ENCODE data around the gene RALGAPA2.
A peak's percentile ranks its signal among the peaks of the same experiment; 100 is the strongest.

Gene RALGAPA2

GRCh38 chr20:20699917-20700316, 12.5 kb downstream of the RALGAPA2 start:
- TF ChIP-seq, protein P1, sequence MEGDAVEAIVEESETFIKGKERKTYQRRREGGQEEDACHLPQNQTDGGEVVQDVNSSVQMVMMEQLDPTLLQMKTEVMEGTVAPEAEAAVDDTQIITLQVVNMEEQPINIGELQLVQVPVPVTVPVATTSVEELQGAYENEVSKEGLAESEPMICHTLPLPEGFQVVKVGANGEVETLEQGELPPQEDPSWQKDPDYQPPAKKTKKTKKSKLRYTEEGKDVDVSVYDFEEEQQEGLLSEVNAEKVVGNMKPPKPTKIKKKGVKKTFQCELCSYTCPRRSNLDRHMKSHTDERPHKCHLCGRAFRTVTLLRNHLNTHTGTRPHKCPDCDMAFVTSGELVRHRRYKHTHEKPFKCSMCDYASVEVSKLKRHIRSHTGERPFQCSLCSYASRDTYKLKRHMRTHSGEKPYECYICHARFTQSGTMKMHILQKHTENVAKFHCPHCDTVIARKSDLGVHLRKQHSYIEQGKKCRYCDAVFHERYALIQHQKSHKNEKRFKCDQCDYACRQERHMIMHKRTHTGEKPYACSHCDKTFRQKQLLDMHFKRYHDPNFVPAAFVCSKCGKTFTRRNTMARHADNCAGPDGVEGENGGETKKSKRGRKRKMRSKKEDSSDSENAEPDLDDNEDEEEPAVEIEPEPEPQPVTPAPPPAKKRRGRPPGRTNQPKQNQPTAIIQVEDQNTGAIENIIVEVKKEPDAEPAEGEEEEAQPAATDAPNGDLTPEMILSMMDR (IDR thresholded peaks at IDR 0.05; ENCODE audit: low read depth, low read length) = no peak
- DNase-seq (ENCODE audit: low read depth in 2 of 2) = no peak
- no peak overlapping the region for H3K4me3 ChIP-seq (replicated peaks in 1 of 2; ENCODE audit: low read depth in 2 of 2, low read length in 2 of 2)

GRCh38 chr20:20699144-20699543, 13.3 kb downstream of the RALGAPA2 start:
- TF ChIP-seq, protein P1 (IDR thresholded peaks at IDR 0.05; ENCODE audit: low read depth, low read length) = no peak
- peak in 1 of 2 donors; percentile 49 for DNase-seq (ENCODE audit: low read depth in 2 of 2)
- no peak overlapping the region for H3K4me3 ChIP-seq (replicated peaks in 1 of 2; ENCODE audit: low read depth in 2 of 2, low read length in 2 of 2)

- TF ChIP-seq, protein P1 (IDR thresholded peaks at IDR 0.05; ENCODE audit: low read depth, low read length) = no peak
- no peak for DNase-seq (ENCODE audit: low read depth in 2 of 2)
- no peak overlapping the region for H3K4me3 ChIP-seq (replicated peaks in 1 of 2; ENCODE audit: low read depth in 2 of 2, low read length in 2 of 2)
Observed at GRCh38 chr20:20697325-20697845, 15.1 kb downstream of the RALGAPA2 start.

GRCh38 chr20:20695250-20695816, 17.1 kb downstream of the RALGAPA2 start:
- peak in 1 of 2 donors; percentile 8 for DNase-seq (ENCODE audit: low read depth in 2 of 2)
- TF ChIP-seq, protein P1 (IDR thresholded peaks at IDR 0.05; ENCODE audit: low read depth, low read length) = no peak
- no peak overlapping the region for H3K4me3 ChIP-seq (replicated peaks in 1 of 2; ENCODE audit: low read depth in 2 of 2, low read length in 2 of 2)

DNA sequence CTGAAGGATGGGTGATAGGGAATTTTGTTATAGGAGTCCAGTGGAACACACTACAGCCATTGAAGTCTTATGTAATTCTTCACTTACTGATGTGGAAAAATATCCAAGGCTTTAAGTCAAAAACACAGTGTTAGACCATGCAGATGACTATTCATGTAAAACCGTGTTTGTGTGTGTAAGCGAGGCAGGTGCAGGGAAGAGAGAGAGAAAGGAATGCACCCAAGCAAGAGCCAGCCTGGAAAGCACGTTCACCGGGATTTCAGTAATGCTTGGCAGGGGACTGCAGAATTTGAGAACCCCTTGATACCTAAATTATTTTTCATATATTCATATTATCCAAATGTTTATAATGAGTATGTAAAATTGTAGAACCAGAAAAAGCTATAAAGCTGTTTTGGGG, 17.9 kb downstream of the RALGAPA2 start:
- TF ChIP-seq, protein P1 (IDR thresholded peaks at IDR 0.05; ENCODE audit: low read depth, low read length) = no peak
- no peak for DNase-seq (ENCODE audit: low read depth in 2 of 2)
- H3K4me3 ChIP-seq (replicated peaks in 1 of 2; ENCODE audit: low read depth in 2 of 2, low read length in 2 of 2) = no peak overlapping the region

DNA sequence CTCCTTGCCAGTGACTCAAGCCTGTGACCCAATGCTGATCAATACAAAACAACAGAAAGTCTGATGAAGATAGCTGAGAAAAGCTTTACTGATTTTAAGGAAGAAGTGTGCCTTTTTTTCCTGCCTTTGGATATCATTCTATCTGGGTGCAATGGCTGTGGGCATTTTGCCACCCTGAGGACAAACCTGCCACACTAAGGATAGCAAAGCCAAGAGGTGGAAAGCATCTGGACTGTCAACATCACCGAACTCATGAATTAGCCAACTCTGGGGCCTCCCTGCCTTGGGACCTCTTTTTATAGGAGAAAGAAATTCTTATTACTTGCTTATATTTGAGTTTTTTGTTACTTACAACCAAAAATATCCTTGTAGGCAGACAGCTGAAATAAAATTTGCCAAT, 19.9 kb downstream of the RALGAPA2 start:
- no peak overlapping the region for H3K4me3 ChIP-seq (replicated peaks in 1 of 2; ENCODE audit: low read depth in 2 of 2, low read length in 2 of 2)
- no peak for DNase-seq (ENCODE audit: low read depth in 2 of 2)
- TF ChIP-seq, protein P1 (IDR thresholded peaks at IDR 0.05; ENCODE audit: low read depth, low read length) = no peak

Data from cardiac fibroblast (primary cell).